Measurements from ENCODE around the gene NANP. TPM values are rescaled to one million over a fixed set of nuclear protein-coding genes. Genes with fewer than 3 reads are reported as not detected.

NANP gene
- total and polyA plus RNA-seq, 2 of the 13 experiments (the other 11 are each of a cell fraction or from before 2014, with no cell fraction given): 8.9 to 21.5 TPM

DNA sequence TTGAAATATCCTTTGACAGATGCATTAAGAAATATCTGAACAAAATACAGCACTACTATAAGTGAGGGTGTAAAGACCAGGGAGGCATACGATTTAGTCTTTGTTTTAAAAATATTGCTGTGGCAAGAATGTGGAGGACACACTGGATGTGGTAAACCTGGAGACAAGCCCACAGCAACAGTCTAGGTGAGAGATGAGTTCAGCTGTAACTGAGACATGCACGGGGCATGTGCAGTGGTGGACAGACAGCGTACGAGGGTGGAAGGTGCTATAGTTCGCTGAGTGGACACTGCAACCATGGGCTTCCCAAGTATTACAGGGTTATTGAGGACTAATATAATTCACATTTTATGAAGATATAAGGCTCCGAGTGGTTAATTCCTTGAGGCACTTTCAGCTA lies 1.8 kb downstream of the NANP start (continued):
- TF ChIP-seq, protein P1, sequence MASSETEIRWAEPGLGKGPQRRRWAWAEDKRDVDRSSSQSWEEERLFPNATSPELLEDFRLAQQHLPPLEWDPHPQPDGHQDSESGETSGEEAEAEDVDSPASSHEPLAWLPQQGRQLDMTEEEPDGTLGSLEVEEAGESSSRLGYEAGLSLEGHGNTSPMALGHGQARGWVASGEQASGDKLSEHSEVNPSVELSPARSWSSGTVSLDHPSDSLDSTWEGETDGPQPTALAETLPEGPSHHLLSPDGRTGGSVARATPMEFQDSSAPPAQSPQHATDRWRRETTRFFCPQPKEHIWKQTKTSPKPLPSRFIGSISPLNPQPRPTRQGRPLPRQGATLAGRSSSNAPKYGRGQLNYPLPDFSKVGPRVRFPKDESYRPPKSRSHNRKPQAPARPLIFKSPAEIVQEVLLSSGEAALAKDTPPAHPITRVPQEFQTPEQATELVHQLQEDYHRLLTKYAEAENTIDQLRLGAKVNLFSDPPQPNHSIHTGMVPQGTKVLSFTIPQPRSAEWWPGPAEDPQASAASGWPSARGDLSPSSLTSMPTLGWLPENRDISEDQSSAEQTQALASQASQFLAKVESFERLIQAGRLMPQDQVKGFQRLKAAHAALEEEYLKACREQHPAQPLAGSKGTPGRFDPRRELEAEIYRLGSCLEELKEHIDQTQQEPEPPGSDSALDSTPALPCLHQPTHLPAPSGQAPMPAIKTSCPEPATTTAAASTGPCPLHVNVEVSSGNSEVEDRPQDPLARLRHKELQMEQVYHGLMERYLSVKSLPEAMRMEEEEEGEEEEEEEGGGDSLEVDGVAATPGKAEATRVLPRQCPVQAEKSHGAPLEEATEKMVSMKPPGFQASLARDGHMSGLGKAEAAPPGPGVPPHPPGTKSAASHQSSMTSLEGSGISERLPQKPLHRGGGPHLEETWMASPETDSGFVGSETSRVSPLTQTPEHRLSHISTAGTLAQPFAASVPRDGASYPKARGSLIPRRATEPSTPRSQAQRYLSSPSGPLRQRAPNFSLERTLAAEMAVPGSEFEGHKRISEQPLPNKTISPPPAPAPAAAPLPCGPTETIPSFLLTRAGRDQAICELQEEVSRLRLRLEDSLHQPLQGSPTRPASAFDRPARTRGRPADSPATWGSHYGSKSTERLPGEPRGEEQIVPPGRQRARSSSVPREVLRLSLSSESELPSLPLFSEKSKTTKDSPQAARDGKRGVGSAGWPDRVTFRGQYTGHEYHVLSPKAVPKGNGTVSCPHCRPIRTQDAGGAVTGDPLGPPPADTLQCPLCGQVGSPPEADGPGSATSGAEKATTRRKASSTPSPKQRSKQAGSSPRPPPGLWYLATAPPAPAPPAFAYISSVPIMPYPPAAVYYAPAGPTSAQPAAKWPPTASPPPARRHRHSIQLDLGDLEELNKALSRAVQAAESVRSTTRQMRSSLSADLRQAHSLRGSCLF (CRISPR knock-in tag; IDR thresholded peaks at IDR 0.05; ENCODE audit: borderline replicate concordance): no peak
- TF ChIP-seq SMARCC2 (IDR thresholded peaks at IDR 0.05): no peak
- TF ChIP-seq, protein P2, sequence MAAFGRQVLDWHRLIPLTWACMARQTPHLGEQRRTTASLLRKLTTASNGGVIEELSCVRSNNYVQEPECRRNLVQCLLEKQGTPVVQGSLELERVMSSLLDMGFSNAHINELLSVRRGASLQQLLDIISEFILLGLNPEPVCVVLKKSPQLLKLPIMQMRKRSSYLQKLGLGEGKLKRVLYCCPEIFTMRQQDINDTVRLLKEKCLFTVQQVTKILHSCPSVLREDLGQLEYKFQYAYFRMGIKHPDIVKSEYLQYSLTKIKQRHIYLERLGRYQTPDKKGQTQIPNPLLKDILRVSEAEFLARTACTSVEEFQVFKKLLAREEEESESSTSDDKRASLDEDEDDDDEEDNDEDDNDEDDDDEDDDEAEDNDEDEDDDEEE (CRISPR knock-in tag; IDR thresholded peaks at IDR 0.05): no peak
- TF ChIP-seq GATAD2A (CRISPR knock-in tag; IDR thresholded peaks at IDR 0.05): no peak
- TF ChIP-seq, protein P3, sequence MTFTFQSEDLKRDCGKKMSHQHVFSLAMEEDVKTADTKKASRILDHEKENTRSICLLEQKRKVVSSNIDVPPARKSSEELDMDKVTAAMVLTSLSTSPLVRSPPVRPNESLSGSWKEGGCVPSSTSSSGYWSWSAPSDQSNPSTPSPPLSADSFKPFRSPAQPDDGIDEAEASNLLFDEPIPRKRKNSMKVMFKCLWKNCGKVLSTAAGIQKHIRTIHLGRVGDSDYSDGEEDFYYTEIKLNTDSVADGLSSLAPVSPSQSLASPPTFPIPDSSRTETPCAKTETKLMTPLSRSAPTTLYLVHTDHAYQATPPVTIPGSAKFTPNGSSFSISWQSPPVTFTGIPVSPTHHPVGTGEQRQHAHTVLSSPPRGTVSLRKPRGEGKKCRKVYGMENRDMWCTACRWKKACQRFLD (CRISPR knock-in tag; IDR thresholded peaks at IDR 0.05; ENCODE audit: borderline replicate concordance): no peak
- TF ChIP-seq, protein P4, sequence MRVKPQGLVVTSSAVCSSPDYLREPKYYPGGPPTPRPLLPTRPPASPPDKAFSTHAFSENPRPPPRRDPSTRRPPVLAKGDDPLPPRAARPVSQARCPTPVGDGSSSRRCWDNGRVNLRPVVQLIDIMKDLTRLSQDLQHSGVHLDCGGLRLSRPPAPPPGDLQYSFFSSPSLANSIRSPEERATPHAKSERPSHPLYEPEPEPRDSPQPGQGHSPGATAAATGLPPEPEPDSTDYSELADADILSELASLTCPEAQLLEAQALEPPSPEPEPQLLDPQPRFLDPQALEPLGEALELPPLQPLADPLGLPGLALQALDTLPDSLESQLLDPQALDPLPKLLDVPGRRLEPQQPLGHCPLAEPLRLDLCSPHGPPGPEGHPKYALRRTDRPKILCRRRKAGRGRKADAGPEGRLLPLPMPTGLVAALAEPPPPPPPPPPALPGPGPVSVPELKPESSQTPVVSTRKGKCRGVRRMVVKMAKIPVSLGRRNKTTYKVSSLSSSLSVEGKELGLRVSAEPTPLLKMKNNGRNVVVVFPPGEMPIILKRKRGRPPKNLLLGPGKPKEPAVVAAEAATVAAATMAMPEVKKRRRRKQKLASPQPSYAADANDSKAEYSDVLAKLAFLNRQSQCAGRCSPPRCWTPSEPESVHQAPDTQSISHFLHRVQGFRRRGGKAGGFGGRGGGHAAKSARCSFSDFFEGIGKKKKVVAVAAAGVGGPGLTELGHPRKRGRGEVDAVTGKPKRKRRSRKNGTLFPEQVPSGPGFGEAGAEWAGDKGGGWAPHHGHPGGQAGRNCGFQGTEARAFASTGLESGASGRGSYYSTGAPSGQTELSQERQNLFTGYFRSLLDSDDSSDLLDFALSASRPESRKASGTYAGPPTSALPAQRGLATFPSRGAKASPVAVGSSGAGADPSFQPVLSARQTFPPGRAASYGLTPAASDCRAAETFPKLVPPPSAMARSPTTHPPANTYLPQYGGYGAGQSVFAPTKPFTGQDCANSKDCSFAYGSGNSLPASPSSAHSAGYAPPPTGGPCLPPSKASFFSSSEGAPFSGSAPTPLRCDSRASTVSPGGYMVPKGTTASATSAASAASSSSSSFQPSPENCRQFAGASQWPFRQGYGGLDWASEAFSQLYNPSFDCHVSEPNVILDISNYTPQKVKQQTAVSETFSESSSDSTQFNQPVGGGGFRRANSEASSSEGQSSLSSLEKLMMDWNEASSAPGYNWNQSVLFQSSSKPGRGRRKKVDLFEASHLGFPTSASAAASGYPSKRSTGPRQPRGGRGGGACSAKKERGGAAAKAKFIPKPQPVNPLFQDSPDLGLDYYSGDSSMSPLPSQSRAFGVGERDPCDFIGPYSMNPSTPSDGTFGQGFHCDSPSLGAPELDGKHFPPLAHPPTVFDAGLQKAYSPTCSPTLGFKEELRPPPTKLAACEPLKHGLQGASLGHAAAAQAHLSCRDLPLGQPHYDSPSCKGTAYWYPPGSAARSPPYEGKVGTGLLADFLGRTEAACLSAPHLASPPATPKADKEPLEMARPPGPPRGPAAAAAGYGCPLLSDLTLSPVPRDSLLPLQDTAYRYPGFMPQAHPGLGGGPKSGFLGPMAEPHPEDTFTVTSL (CRISPR knock-in tag; IDR thresholded peaks at IDR 0.05; ENCODE audit: borderline replicate concordance): no peak
- no peak for TF ChIP-seq ZNF234 (CRISPR knock-in tag; conservative IDR thresholded peaks at IDR 0.05)
- TF ChIP-seq KLF11 (CRISPR knock-in tag; IDR thresholded peaks at IDR 0.05): no peak
- TF ChIP-seq, protein P5, sequence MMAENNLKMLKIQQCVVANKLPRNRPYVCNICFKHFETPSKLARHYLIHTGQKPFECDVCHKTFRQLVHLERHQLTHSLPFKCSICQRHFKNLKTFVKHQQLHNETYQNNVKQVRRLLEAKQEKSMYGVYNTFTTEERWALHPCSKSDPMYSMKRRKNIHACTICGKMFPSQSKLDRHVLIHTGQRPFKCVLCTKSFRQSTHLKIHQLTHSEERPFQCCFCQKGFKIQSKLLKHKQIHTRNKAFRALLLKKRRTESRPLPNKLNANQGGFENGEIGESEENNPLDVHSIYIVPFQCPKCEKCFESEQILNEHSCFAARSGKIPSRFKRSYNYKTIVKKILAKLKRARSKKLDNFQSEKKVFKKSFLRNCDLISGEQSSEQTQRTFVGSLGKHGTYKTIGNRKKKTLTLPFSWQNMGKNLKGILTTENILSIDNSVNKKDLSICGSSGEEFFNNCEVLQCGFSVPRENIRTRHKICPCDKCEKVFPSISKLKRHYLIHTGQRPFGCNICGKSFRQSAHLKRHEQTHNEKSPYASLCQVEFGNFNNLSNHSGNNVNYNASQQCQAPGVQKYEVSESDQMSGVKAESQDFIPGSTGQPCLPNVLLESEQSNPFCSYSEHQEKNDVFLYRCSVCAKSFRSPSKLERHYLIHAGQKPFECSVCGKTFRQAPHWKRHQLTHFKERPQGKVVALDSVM (CRISPR knock-in tag; IDR thresholded peaks at IDR 0.05): no peak
- no peak for TF ChIP-seq TAF1 (CRISPR knock-in tag; IDR thresholded peaks at IDR 0.05)
- TF ChIP-seq, protein P6, sequence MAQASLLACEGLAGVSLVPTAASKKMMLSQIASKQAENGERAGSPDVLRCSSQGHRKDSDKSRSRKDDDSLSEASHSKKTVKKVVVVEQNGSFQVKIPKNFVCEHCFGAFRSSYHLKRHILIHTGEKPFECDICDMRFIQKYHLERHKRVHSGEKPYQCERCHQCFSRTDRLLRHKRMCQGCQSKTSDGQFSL (CRISPR knock-in tag; IDR thresholded peaks at IDR 0.05): no peak
- TF ChIP-seq MYNN (CRISPR knock-in tag; IDR thresholded peaks at IDR 0.05; ENCODE audit: low read depth): no peak
- TF ChIP-seq KAT8 (CRISPR knock-in tag; IDR thresholded peaks at IDR 0.05): no peak

Measured in HepG2 (cell line).